LoVo (cell line): ENCODE data around the gene RPH3AL.

Experiments
- DNase-seq: peaks from one replicate; pipeline ENCODE4 v3.0.0-alpha.2; 2016; ENCODE audit warnings: low spot score

RPH3AL gene

GRCh38 chr17:336110-337021 is 16.2 kb downstream of the RPH3AL start:
- DNase-seq: no peak

GRCh38 chr17:335691-336090 is 16.9 kb downstream of the RPH3AL start:
- no peak for DNase-seq

- no peak for DNase-seq
Observed at GRCh38 chr17:334974-335481, 17.6 kb downstream of the RPH3AL start.

- DNase-seq: no peak
Observed at GRCh38 chr17:333626-334396, 18.8 kb downstream of the RPH3AL start.

- DNase-seq: no peak
Observed at GRCh38 chr17:332558-333322, 19.9 kb downstream of the RPH3AL start.

- no peak for DNase-seq
Observed at GRCh38 chr17:332023-332422, 20.6 kb downstream of the RPH3AL start.

- no peak for DNase-seq
Observed at GRCh38 chr17:330993-331701, 21.5 kb downstream of the RPH3AL start.

- no peak for DNase-seq
Observed at GRCh38 chr17:329784-330420, 22.7 kb downstream of the RPH3AL start.

GRCh38 chr17:327971-328370 is 24.6 kb downstream of the RPH3AL start:
- DNase-seq: no peak

GRCh38 chr17:327296-327695 is 25.3 kb downstream of the RPH3AL start:
- no peak for DNase-seq

- no peak for DNase-seq
Observed at GRCh38 chr17:326010-326621, 26.5 kb downstream of the RPH3AL start.

- no peak for DNase-seq
Observed at GRCh38 chr17:325270-326009, 27.2 kb downstream of the RPH3AL start.

- DNase-seq: no peak
Observed at GRCh38 chr17:323721-324571, 28.7 kb downstream of the RPH3AL start.

GRCh38 chr17:323181-323580 is 29.4 kb downstream of the RPH3AL start:
- no peak for DNase-seq

- no peak for DNase-seq
Observed at GRCh38 chr17:322006-322780, 30.4 kb downstream of the RPH3AL start.

GRCh38 chr17:321386-321941 is 31.1 kb downstream of the RPH3AL start:
- DNase-seq: no peak

GRCh38 chr17:320809-321385 is 31.7 kb downstream of the RPH3AL start:
- no peak for DNase-seq
